GM21367 (cell line): ENCODE measurements around the gene TPM1.

Experiments used
- ATAC-seq: cut with Tn5 transposase; IDR thresholded peaks from one replicate; pipeline ENCODE4 v1.9.1; 2021; ENCODE audit not compliant: unreplicated experiment

TPM1 gene

DNA sequence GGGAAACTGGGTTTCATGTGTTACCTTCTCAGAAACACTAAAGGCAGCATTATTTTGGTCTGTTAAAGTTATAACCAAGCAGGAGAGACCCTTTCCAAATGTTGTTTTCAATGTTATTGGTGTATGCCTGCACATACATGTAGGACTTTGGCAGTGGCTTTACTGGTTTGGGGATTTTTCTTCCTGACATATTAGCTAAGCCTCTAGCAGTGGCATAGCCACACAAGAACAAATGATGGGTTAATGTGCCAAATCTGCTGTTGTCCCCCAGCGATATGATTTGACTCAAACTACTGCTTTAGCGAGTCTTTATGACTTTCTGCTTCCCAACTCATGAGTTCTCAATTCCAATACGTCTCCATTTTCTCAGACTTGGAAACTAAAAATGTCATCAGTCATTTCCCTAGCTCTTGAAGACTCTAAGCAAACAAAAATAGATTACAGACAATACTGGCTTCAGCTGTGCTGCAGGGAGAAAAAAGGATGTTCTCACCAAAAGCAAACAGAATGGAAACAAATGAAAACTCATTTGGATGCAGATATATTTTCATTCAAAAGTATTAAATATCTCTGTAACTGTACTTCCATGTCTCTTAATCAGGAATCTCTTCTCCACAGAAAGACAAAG lies 29.6 kb downstream of the TPM1 start:
- ATAC-seq: no peak

DNA sequence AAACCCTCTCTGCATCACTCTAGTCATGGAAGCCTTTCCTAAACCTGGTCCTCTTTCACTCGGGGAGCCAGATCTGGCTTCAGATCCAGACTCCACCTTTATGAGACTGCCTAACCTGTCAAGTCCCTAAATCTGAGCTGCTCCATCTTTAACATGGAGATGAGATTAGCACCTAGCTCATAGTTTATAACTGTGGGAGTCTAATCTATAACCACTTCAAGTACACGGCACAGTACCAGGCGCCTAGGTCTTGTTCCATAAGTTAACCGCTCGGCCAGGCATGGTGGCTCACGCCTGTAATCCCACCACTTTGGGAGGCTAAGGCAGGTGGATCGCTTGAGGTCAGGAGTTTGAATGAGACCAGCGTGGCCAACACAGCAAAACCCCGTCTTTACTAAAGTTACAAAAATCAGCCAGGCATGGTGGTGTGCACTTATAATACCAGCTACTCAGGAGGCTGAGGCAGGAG lies 30.3 kb downstream of the TPM1 start:
- no peak for ATAC-seq

DNA sequence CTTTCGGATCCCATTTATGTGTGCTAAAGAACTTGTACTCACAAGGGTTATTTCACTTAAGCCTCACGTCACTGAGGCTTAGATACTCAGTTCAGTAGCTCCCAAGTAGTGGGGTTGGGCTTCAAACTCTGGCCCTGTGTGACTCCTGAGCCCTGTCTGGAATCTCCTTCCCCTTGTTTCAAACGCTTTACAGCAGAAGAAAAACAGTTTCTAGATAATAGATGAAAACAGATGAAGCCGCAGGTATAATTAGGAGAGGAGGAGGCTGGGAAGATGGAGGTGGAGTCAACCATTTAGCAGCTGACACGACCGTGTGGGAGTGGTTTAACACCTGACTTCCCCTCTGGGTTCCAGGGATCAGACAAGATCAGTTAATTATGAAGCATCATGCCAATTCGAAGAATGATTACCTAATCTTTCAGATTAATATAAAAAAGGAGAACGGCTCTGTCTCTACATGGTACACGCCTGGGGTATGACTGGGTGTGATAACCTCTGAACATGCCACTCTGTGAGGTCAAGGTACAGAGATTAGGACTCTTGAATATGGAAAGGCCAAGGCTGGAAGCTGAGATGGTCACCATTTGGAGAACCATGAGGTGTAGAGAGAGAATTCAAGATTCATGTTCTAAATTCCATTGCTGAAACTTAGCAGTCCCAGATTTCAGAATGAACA lies 31.1 kb downstream of the TPM1 start:
- ATAC-seq: no peak

DNA sequence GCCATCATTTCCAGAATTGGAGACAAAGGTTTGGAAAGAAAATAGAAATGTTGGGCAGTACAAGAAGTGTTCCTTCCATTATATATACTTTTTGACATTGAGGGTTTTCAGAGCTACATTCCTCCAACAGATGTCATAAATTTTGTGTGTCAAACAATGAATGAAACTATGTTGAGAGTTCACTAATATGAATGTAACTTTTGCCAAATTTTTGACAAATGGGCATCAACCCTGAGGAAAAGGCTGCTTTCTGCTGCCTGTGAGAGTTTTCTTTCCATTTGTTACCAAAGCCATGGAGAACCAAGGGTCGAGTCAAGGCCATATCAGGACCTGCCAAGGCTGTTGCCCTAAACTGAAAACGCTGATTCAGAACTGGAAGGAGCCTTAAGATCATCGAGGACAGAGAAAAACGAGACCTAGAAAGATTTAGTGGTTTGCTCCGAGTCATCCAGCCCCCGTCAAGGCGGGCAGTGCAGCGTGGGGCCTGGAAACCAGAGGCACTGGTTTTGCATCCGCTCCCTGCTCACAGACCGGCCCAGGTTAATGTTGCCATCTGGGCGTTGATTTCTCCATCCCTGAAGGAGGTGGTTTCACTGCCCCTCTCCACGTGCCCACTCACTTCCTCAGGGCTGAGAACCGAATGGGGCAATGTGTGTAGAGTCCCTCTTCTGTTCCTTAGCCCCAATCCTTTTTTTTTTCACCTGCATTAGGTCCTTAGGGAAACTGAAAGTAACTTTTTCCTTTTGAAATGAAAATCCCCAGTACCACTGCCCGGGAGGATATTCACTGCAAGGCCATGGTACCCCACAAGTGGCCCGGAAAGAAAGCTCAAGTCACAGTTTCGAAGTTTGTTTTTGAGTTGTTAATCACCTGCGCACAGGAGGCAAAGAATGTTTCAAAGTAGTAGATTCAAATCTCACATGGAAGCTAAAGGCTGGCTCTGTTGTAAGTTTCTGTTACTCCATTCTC lies 32.8 kb downstream of the TPM1 start:
- ATAC-seq: no peak

- ATAC-seq: no peak
Observed at GRCh38 chr15:63075984-63076713, 33.6 kb downstream of the TPM1 start.

- no peak for ATAC-seq
Observed at GRCh38 chr15:63076714-63077046, 34.1 kb downstream of the TPM1 start.

- ATAC-seq: no peak
Observed at GRCh38 chr15:63077952-63078351, 35.4 kb downstream of the TPM1 start.

DNA sequence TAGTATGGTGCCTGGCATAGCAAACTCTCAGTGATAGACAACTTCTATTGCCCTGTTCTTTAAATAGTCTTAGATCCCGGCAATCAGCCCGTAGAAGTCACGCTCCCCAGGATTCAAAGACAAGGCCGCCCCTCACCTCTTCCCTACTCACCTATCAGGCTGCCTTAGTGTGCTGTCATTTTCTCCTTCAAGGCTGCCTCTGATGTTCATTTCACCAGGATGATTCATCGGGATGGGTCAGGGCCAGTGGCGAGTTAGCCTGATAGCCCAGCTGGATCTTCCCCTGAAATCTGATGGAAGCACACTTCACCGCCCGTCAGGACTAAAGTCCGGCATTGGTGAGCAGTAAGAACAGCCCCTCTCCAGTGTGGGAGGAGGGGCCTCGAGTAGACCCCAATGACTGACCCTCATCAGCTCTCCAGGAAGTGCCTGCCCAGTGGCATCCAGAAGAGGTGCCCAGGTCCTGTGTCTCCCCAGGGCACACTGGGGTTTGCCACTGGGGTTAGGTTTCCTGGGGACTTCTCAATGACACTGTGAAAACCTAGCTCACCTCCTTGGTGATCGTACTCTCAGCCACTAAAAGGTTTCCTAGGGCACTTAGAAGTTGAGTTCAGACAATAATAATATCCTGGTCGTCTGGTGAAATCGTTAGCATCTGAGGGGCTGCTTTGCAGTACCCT lies 37.5 kb downstream of the TPM1 start:
- no peak for ATAC-seq

DNA sequence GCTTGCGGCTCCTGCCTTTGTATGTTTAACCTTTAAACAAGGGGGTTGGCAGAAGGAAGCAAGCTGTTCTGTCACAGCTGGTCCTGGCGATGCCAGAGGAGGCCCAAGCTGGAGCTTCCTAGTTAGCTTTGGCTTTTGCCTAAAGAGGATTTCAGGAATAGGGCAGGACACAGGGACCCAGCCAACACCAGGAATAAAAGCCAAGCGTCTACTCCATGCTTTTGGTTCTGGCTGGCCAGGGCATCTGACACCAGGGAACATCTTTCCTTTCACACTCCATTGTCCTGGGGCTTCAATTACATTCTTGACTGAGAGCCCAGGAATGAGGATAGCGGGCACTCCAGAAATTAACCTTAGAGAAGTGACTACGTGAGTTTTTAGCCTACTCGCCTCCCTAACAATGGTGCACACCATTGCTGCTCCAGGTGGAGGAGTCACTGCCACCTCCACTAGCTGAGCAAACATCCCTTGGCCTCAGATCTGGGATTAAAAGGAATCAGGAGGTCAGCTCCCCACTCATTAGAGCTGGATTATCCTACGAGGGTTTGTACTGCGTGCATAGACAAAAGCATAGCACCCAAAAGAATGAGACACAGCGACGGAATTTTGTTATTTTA lies 38.2 kb downstream of the TPM1 start:
- ATAC-seq: no peak

DNA sequence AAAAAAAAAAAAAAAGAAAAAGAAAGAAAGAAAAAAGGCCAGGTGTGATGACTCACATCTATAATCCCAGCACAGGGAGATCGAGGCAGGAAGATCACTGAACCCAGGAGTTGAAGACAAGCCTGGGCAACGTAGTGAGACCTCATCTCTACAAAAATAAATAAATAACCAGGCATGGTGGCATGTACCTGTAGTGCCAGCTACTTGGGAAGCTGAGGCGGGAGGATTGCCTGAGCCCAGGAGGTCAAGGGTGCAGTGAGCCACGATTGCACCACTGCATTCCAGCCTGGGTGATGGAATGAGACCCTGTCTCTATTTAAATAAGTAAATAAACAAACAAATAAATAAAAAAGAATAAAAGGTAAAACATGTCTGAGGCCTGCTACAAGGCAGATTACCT lies 39.8 kb downstream of the TPM1 start:
- ATAC-seq: no peak

DNA sequence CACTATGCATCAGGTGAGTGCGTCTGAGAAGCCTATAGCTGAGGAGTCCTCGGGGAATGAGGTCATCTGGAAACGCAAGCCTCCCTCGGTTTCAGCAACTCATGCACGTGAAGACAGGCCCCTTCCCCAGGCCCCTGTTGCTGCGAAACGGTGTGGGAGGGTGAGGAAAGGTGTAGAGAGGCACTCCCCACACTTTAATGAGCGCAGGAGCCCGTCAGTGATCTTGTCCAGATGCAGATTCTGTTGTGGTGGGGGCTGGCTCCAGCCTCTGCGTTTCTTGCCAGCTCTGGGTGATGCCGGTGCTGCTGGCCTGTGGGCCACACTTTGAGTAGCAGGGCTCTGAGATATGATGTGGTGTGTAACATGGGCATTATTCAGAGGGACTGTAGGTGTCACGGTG lies 40.5 kb downstream of the TPM1 start:
- ATAC-seq: no peak

DNA sequence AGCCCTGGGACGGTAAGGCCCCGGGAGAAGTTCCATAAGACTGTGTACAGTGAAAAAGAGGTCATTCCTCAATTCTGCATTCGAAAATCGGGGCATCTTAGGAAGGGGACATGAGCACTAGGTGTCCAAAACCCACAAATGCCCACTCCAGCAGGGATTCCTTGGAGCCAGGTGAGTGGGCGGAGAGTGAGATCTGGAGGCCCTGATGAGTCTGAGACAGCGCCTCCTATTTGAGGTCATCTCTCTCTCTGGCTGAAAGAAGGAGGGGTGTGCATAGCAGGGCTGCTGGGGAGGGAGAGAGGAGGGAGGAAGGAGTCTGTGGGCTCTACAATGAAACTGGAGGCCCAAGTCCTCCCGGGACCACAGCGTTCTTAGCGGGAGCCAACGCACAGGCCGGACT lies 41.0 kb downstream of the TPM1 start:
- ATAC-seq: no peak

DNA sequence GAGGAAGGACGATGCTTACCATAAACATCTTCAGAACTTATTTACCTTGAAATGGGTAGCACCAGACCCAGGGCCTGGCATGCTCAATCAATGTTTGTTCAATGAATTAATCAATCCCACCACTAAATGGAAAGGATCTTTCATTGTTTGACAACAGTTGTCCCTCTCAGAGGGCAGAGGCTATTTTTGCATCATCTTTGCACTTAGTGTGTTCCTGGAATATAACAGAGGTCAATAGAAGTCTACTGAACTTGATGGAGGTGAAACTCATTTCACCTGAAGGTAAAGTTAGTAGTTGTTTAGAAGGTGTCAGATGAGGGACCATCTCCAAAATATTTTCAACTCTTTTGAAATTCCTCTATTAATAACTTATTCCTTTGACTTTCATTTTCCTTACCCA lies 42.3 kb downstream of the TPM1 start:
- no peak for ATAC-seq

GRCh38 chr15:63085289-63085688 lies 42.7 kb downstream of the TPM1 start:
- no peak for ATAC-seq

DNA sequence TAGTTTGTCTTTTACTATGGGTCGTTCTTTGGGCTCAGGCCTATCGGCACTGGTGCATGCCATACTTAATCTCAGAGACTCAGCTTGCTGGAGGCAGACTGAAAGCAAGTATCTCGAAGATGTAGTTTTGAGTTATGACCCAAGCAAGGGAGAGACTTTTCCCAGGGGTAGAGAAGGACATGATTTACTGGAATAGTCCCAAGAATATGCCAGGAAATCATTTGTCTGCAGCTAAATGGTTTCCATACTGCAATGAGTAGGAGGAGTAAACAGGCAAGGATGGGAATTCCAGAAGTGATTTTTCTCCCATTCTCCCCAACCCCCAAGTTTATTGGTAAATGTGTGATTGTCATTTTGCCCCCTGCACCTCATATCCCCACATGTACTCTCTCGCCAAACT lies 43.7 kb downstream of the TPM1 start:
- ATAC-seq: no peak

GRCh38 chr15:63086947-63087346 lies 44.4 kb downstream of the TPM1 start:
- no peak for ATAC-seq

DNA sequence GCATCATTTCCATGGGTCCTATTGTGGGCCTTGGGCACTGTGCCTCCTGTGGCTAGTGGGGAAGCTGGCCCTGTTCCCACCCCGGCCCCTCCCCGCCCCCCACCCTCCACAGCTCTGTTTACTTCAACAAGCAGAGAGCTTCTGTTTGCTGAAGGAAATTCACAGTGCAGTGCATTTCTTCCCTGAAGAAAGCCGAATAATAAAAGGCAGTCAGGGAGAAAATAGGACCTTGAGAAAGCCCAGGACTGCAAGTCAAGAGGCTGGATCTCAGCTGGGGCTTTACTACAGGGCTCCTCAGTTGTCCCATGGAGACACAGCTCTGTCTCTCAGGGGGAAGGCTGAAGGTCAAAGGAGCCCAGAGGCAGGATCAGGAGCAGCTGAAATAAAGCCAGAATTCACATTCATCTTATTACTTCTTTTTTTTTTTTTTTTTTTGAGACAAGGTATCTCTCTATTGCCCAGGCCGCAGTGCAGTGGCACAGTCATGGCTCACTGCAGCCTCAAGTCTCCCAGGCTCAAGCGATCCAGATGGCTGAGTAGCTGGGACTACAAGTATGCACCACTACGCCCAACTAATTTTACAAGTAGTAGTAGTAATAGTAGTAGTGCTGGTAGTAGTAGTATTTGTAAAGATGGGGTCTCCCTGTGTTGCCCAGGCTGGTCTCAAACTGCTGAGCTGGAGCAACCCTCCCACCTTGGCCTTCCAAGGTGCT lies 46.1 kb downstream of the TPM1 start:
- no peak for ATAC-seq

DNA sequence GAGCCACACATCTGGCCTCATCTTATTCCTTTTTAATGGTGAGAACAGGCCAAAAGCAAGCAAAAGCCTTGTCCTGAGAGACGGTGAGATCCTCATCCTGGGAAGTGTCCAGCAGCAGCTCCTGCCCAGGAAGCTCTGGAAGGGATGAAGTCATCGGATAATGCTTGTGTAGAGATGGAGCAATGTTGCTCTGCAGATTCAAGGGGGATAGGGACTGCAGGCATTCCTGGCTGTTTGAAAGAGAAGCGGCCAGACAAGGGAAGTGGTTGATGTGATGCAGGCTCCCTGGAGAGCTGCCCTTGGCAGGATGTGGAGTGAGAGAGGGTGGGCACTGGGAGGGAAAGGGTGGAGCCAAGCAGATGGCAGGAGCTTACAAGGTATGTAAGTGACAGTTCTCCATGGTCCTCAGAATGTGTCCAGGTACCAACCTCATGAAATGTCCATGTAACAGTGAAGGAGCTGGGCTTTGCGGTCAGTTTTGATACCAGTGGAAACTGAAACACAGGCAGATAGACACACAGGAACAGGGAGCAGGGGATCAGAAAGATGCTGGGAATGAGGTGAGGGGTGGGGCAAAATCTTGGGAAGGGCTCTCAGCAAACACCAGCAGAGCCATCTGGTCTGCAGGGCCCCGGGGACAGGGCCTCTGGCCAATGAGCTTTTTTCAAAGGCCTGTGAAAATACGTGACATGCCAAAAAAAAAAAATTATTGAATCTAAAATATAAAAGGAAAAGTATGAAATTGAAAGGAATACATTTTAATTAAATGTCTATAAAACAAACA lies 46.9 kb downstream of the TPM1 start:
- ATAC-seq: no peak

- no peak for ATAC-seq
Observed at GRCh38 chr15:63090472-63090871, 47.9 kb downstream of the TPM1 start.
